ENCODE data around the gene LYZL6.

DNA sequence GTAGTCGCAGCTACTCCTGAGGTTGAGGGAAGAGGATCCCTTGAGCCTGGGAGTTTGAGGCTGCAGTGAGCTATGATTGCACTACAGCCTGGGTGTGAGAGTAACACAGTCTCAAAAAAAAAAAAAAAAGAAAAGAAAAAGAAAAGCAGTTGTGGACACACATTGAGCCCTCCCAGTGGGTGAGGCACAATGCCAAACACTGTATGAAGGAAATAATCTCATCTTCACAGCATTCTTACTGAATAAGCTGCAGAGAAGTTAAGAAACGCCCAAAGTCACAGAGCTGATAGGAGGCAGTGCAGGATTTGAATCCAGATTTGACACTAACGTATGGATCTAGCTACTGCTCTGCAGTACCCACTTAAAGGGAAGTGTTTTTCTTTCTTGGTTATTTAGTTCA lies 5.9 kb upstream of the LYZL6 start:
- TF ChIP-seq, protein P1, sequence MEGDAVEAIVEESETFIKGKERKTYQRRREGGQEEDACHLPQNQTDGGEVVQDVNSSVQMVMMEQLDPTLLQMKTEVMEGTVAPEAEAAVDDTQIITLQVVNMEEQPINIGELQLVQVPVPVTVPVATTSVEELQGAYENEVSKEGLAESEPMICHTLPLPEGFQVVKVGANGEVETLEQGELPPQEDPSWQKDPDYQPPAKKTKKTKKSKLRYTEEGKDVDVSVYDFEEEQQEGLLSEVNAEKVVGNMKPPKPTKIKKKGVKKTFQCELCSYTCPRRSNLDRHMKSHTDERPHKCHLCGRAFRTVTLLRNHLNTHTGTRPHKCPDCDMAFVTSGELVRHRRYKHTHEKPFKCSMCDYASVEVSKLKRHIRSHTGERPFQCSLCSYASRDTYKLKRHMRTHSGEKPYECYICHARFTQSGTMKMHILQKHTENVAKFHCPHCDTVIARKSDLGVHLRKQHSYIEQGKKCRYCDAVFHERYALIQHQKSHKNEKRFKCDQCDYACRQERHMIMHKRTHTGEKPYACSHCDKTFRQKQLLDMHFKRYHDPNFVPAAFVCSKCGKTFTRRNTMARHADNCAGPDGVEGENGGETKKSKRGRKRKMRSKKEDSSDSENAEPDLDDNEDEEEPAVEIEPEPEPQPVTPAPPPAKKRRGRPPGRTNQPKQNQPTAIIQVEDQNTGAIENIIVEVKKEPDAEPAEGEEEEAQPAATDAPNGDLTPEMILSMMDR (IDR thresholded peaks at IDR 0.05), result no peak
- no peak for TF ChIP-seq POLR2A (IDR thresholded peaks at IDR 0.05)

Measured in tibial nerve (tissue), 3 donors.